Body of pancreas (tissue), 4 donors: Measurements from ENCODE around the gene TPCN2.

Experiments used
- CTCF ChIP-seq, 7 experiments: fragments of 450-650 bp in 4 of 7; fragments of 200-600 bp in 3 of 7; sonication (generic) in 3 of 7; IDR thresholded peaks; one replicate each; pipeline ENCODE4 v1.5.1; 2016 to 2019; ENCODE audit warnings: antibody characterized with exemption in 7 of 7
- POLR2A ChIP-seq, 3 donors: fragments of 450-650 bp; IDR thresholded peaks; one replicate each; pipeline ENCODE4 v1.6.1; 2016; ENCODE audit warnings: antibody characterized with exemption in 3 of 3, mild to moderate bottlenecking in 2 of 3

GRCh38 chr11:69041516-69041915 lies 7.2 kb upstream of the TPCN2 start:
- TF ChIP-seq CTCF (IDR thresholded peaks at IDR 0.05) (no peak), POLR2A (IDR thresholded peaks at IDR 0.05) (no peak)
